K562 (cell line): ENCODE measurements around the gene KRR1. TPM values are rescaled to one million over a fixed set of nuclear protein-coding genes. Genes with fewer than 3 reads are reported as not detected.
A peak's percentile ranks its signal among the peaks of the same experiment; 100 is the strongest.

Source experiments
- ATAC-seq: fragments of 200-7000 bp; cut with Tn5 transposase; 3 replicates; pipeline ENCODE4 v1.9.1; 2020; ENCODE audit warnings: moderate library complexity
- BruUV-seq: library from RNA; stranded (reverse); fragments of 400-500 nt; replicated peaks from 2 replicates; lab custom pipeline; 2021; lab: Mats Ljungman, UMichigan
- CTCF ChIA-PET: fragments of 300-600 bp; formaldehyde crosslinking; extraction: SDS; loops from one replicate; lab custom pipeline; 2021; ENCODE audit warnings: low intra/inter-chr PET ratio; lab: Yijun Ruan, JAX
- POLR2A ChIA-PET: fragments of 300-600, 350-650 bp; sonication (Branson Sonifier 250); formaldehyde crosslinking; extraction: SDS; loops from one replicate; lab custom pipeline; 2021; ENCODE audit warnings: antibody characterized with exemption, inconsistent platforms; lab: Yijun Ruan, JAX
- DNase-seq, 4 experiments: peaks; one replicate each; pipeline versions ENCODE4 v3.0.0 to v3.0.0-alpha.2; 2011 to 2018; ENCODE audit warnings: low spot score in 3 of 4, mixed read lengths in 3 of 4; ENCODE audit errors: extremely low read depth in 1 of 4
- FAIRE-seq: peaks from 2 replicates; lab custom pipeline; 2011; peaks lifted over from hg19 to GRCh38; lab: Jason Lieb, UNC
- H2AFZ ChIP-seq: 2 replicates; pipeline ENCODE4 v1.6.0; 2011; ENCODE audit warnings: low read depth, low read length, control low read depth, inconsistent platforms
- H3K27ac ChIP-seq: fragments of 200-600 bp; 3 replicates; pipeline ENCODE4 v1.8.0; 2011; ENCODE audit warnings: low read depth, mild to moderate bottlenecking, control low read depth, inconsistent platforms, low read length, moderate library complexity, mixed read lengths; ENCODE audit errors: extremely low read depth
- H3K27me3 ChIP-seq, 2 experiments: fragments of 300-600 bp in 1 of 2; 2 replicates in 1 of 2; 3 replicates in 1 of 2; pipeline versions ENCODE4 v1.6.0 to v1.8.0; 2011; ENCODE audit warnings: inconsistent platforms in 2 of 2, low read length in 2 of 2, mild to moderate bottlenecking in 1 of 2, mixed read lengths in 1 of 2, moderate library complexity in 1 of 2; ENCODE audit not compliant: control insufficient read depth in 2 of 2, insufficient read depth in 2 of 2
- H3K36me3 ChIP-seq: fragments of 300-600 bp; 3 replicates; pipeline ENCODE4 v1.8.0; 2011; ENCODE audit warnings: mild to moderate bottlenecking, low read length, inconsistent platforms; ENCODE audit not compliant: control insufficient read depth, insufficient read depth
- H3K4me1 ChIP-seq, 2 experiments: fragments of 200-600 bp in 1 of 2; replicated peaks in 1 of 2; 2 replicates in 1 of 2; 3 replicates in 1 of 2; pipeline versions ENCODE4 v1.5.1 to v1.8.0; 2011; ENCODE audit warnings: inconsistent platforms in 2 of 2, low read length in 2 of 2, mild to moderate bottlenecking in 1 of 2, mixed read lengths in 1 of 2, moderate library complexity in 1 of 2; ENCODE audit not compliant: control insufficient read depth in 2 of 2, insufficient read depth in 2 of 2
- H3K4me2 ChIP-seq: 2 replicates; pipeline ENCODE4 v1.6.1; 2011; ENCODE audit warnings: low read length, control low read depth, inconsistent platforms, mixed read lengths; ENCODE audit not compliant: insufficient read depth
- H3K4me3 ChIP-seq: fragments of 200-600 bp; sonication (generic), shearing (Covaris generic); 2 replicates; pipeline ENCODE4 v1.5.1; 2016; ENCODE audit warnings: control low read depth, inconsistent platforms
- H3K79me2 ChIP-seq: fragments of 200-600 bp; 3 replicates; pipeline ENCODE4 v1.8.0; 2011; ENCODE audit warnings: low read length, inconsistent platforms; ENCODE audit not compliant: control insufficient read depth, insufficient read depth
- H3K9ac ChIP-seq, 2 experiments: 2 replicates each; pipeline versions ENCODE4 v1.6.0 to v1.6.1; 2011; ENCODE audit warnings: low read depth in 2 of 2, low read length in 2 of 2, control low read depth in 1 of 2, inconsistent platforms in 1 of 2, mild to moderate bottlenecking in 1 of 2, mixed read lengths in 1 of 2; ENCODE audit not compliant: insufficient read depth in 1 of 2
- H3K9me1 ChIP-seq: one replicate; pipeline ENCODE4 v1.6.0; 2011; ENCODE audit warnings: inconsistent platforms, mild to moderate bottlenecking, low read length, moderate library complexity; ENCODE audit not compliant: control insufficient read depth, insufficient read depth
- H3K9me3 ChIP-seq: replicated peaks from 2 replicates; pipeline ENCODE4 v1.5.1; 2011; ENCODE audit warnings: low read depth, low read length, inconsistent platforms; ENCODE audit not compliant: control insufficient read depth, insufficient read depth
- H4K20me1 ChIP-seq: replicated peaks from 2 replicates; pipeline ENCODE4 v1.6.1; 2011; ENCODE audit warnings: low read length, inconsistent platforms, mixed read lengths; ENCODE audit not compliant: control insufficient read depth, insufficient read depth
- BMI1 ChIP-seq: fragments of 150-350 bp; IDR thresholded peaks from 2 replicates; pipeline ENCODE4 v1.6.1; 2014; ENCODE audit warnings: low read length
- CEBPB ChIP-seq: fragments of 450-650 bp; IDR thresholded peaks from 2 replicates; pipeline ENCODE4 v1.6.1; 2016; ENCODE audit warnings: missing genetic modification characterization, missing compliant biosample characterization
- PCBP2 ChIP-seq: fragments of 200-400 bp; formaldehyde crosslinking; IDR thresholded peaks from 2 replicates; pipeline ENCODE4 v1.6.1; 2018; ENCODE audit warnings: low read length, low read depth, mild to moderate bottlenecking, moderate library complexity; ENCODE audit not compliant: poor library complexity, severe bottlenecking
- SMAD1 ChIP-seq: fragments of 150-350 bp; IDR thresholded peaks from 2 replicates; pipeline ENCODE4 v1.6.1; 2014; ENCODE audit warnings: low read length, low read depth; ENCODE audit not compliant: partially characterized antibody
- ZNF311 ChIP-seq: fragments of 250-450 bp; sonication (Bioruptor Pico); IDR thresholded peaks from 2 replicates; pipeline ENCODE4 v1.4.0; 2020; ENCODE audit warnings: mild to moderate bottlenecking, moderate library complexity
- WGBS: fragments of 100-300 bp; shearing (Covaris generic); methylation state at CpG from one replicate; pipeline ENCODE4 v1.1.6; 2016; ENCODE audit warnings: low coverage, mixed read lengths; ENCODE audit not compliant: insufficient coverage; ENCODE audit errors: missing lambda C conversion rate; 5-methylcytosine and 5-hydroxymethylcytosine counted together
- in situ Hi-C: fragments of 300-500 bp; cut with MboI; formaldehyde crosslinking; loops from 4 replicates; pipeline ENCODE4 v1.15.0; 2018; ENCODE audit warnings: inconsistent platforms, mixed read lengths
- intact Hi-C: fragments of 100-400 bp; cut with micrococcal nuclease; formaldehyde crosslinking; loops from 2 replicates; pipeline ENCODE4 v1.14.2; 2022
- polyA plus RNA-seq, 8 experiments: library from polyadenylated mRNA; depleted of rRNA in 4 of 8; stranded (reverse) in 5 of 8; unstranded in 3 of 8; fragments of >200 nt; fragmentation: Nextera tagmentation in 2 of 8; fragmentation: Illumina TruSeq in 1 of 8; extraction: Ambion mirVana in 2 of 8; extraction: Trizol in 1 of 8; gene quantifications; 2 replicates each; pipeline versions ENCODE4 v1.2.1 to v1.2.3, GENCODE V29; 2011 to 2014; ENCODE audit warnings: inconsistent platforms in 1 of 8, missing spikeins in 1 of 8
- total RNA-seq, 7 experiments: library from RNA; depleted of rRNA in 6 of 7; stranded (reverse); fragments of >200 nt in 6 of 7; fragmentation: Illumina TruSeq in 2 of 7; extraction: Trizol in 2 of 7; gene quantifications; 2 replicates each; pipeline versions ENCODE4 v1.2.1 to v1.2.3, GENCODE V29; 2011 to 2021; ENCODE audit warnings: low replicate concordance in 1 of 7
- TF ChIP-seq, protein P1 (sequence below): fragments of 450-650 bp; IDR thresholded peaks from 2 replicates; pipeline ENCODE4 v1.6.1; 2017; ENCODE audit warnings: mild to moderate bottlenecking, moderate library complexity

The KRR1 gene
- total and polyA plus RNA-seq, 9 of the 15 experiments (the other 6 are each of a cell fraction or from before 2014, with no cell fraction given) = 42.6 to 102 (median 61.0) TPM

- no peak overlapping the region for H3K27ac ChIP-seq
- no peak for FAIRE-seq
- peaks cover 63% of the 10 kb centered on the region for H3K36me3 ChIP-seq
- H3K4me1 ChIP-seq = peaks cover 0 to 9% of the 10 kb centered on the region in 2 experiments; a peak in 1 of 5 replicates
- H3K4me3 ChIP-seq = no peak overlapping the region
- peaks cover 7% of the 10 kb centered on the region; the same call in 1 of the 2 replicates for H3K9me3 ChIP-seq
- no peaks in the 10 kb centered on the region for H3K9me1 ChIP-seq
- ChIA-PET CTCF (no interaction called here), POLR2A (interaction anchor here (1.0 to 1.3 kb wide), 3 partner anchors 20 to 523 kb away, joined by 3 read pairs; partner anchors contain the start of gene PHLDA1)
- in situ Hi-C loops (no loop called here), intact Hi-C loops (no loop called here)
- H3K4me2 ChIP-seq = no peak overlapping the region
- H3K9ac ChIP-seq = no peak overlapping the region
- no peak overlapping the region for H2AFZ ChIP-seq
- DNase-seq = no peak
- no peaks in the 10 kb centered on the region for H3K27me3 ChIP-seq
- 97% methylated on average over 2 of the region's 2 CpGs for WGBS
- peaks cover 48% of the 10 kb centered on the region for H3K79me2 ChIP-seq
- TF ChIP-seq SMAD1 = no peak
- TF ChIP-seq, protein P1, sequence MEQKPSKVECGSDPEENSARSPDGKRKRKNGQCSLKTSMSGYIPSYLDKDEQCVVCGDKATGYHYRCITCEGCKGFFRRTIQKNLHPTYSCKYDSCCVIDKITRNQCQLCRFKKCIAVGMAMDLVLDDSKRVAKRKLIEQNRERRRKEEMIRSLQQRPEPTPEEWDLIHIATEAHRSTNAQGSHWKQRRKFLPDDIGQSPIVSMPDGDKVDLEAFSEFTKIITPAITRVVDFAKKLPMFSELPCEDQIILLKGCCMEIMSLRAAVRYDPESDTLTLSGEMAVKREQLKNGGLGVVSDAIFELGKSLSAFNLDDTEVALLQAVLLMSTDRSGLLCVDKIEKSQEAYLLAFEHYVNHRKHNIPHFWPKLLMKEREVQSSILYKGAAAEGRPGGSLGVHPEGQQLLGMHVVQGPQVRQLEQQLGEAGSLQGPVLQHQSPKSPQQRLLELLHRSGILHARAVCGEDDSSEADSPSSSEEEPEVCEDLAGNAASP = no peak
- TF ChIP-seq CEBPB (tag) = peak; percentile 45; the same call in 1 of the 2 replicates
- TF ChIP-seq ZNF311 (CRISPR knock-in tag) = no peak
- no peak for ATAC-seq
- no TSS peak for BruUV-seq
- no peaks in the 10 kb centered on the region for H4K20me1 ChIP-seq
Measured at GRCh38 chr12:75508159-75508558, 3.2 kb downstream of the KRR1 start.

DNA sequence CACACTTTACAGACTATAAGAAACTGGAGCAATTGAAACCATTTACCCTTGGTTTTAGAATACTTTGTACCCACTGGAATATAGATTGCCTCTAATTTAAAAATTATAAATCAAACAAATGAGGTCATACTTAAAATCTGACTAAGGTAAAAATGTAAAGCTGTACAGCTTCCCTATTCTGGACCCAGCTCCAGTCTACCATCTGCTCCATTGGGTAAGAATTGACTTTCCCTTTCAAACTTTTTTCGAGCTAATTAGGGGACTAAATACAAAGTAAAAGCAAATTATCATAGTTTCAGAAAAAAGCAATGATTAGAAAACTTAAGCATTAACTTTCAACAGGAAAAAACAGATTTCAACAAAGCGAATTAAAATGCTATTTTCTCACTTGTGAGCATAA, 4.3 kb downstream of the KRR1 start:
- FAIRE-seq = no peak
- POLR2A ChIA-PET = interaction anchor here (1.3 kb wide), 1 partner anchor 19 kb away, joined by 3 read pairs; no protein-coding TSS in a partner anchor
- Histone ChIP-seq H4K20me1 (no peaks in the 10 kb centered on the region), H3K4me2 (no peak overlapping the region), H3K9ac (no peak overlapping the region), H3K79me2 (peaks cover 48% of the 10 kb centered on the region), H3K4me3 (no peak overlapping the region), H3K9me3 (peaks cover 4% of the 10 kb centered on the region; the same call in 1 of the 2 replicates), H3K4me1 (peaks cover 0 to 9% of the 10 kb centered on the region in 2 experiments; a peak in 1 of 5 replicates), H3K9me1 (no peaks in the 10 kb centered on the region), H3K27me3 (no peaks in the 10 kb centered on the region), H3K27ac (no peak overlapping the region), H3K36me3 (peaks cover 74% of the 10 kb centered on the region), H2AFZ (no peak overlapping the region)
- DNase-seq = no peak
- intact Hi-C loops (no loop called here), in situ Hi-C loops (no loop called here)
- CTCF ChIA-PET = no interaction called here
- TF ChIP-seq PCBP2 (no peak), BMI1 (no peak)
- 90% methylated on average over 2 of the region's 2 CpGs for WGBS
- ATAC-seq = no peak
- BruUV-seq = no TSS peak
